H9 (cell line): ENCODE measurements around the gene LRP1B. TPM values are rescaled to one million over a fixed set of nuclear protein-coding genes. Genes with fewer than 3 reads are reported as not detected.

ENCODE experiments used
- DNase-seq: peaks from one replicate; pipeline ENCODE4 v3.0.0-alpha.2; 2017
- H2AFZ ChIP-seq: one replicate; pipeline ENCODE4 v1.6.1; 2013; ENCODE audit warnings: mild to moderate bottlenecking, low read length, control low read depth, moderate library complexity
- H2AK5ac ChIP-seq: 2 replicates; pipeline ENCODE4 v1.6.1; 2013; ENCODE audit warnings: low read length, control low read depth, mixed read lengths; ENCODE audit not compliant: insufficient read length
- H2BK120ac ChIP-seq: one replicate; pipeline ENCODE4 v1.6.1; 2013; ENCODE audit warnings: low read depth, mild to moderate bottlenecking, low read length, control low read depth, inconsistent platforms; ENCODE audit not compliant: poor library complexity, severe bottlenecking
- H2BK12ac ChIP-seq: 2 replicates; pipeline ENCODE4 v1.6.1; 2013; ENCODE audit warnings: low read length, control low read depth, mixed read lengths, low read depth; ENCODE audit not compliant: insufficient read length
- H2BK15ac ChIP-seq: 2 replicates; pipeline ENCODE4 v1.6.1; 2013; ENCODE audit warnings: low read depth, low read length, control low read depth
- H2BK20ac ChIP-seq: one replicate; pipeline ENCODE4 v1.6.1; 2013; ENCODE audit warnings: low read depth, mild to moderate bottlenecking, low read length, control low read depth, inconsistent platforms; ENCODE audit not compliant: poor library complexity, severe bottlenecking
- H2BK5ac ChIP-seq: 2 replicates; pipeline ENCODE4 v1.6.1; 2013; ENCODE audit warnings: low read length, control low read depth, mixed read lengths; ENCODE audit not compliant: insufficient read length
- H3K14ac ChIP-seq: 2 replicates; pipeline ENCODE4 v1.6.1; 2013; ENCODE audit warnings: low read length, control low read depth; ENCODE audit not compliant: insufficient read depth
- H3K18ac ChIP-seq: 2 replicates; pipeline ENCODE4 v1.6.1; 2013; ENCODE audit warnings: low read depth, mild to moderate bottlenecking, mixed read lengths, low read length, control low read depth; ENCODE audit not compliant: insufficient read length
- H3K23ac ChIP-seq: 2 replicates; pipeline ENCODE4 v1.6.1; 2013; ENCODE audit warnings: low read length, control low read depth, mixed read lengths, low read depth; ENCODE audit not compliant: insufficient read length
- H3K23me2 ChIP-seq: 2 replicates; pipeline ENCODE4 v1.6.1; 2013; ENCODE audit warnings: low read depth, mild to moderate bottlenecking, mixed read lengths, low read length, control low read depth; ENCODE audit not compliant: insufficient read length, poor library complexity, severe bottlenecking
- H3K27ac ChIP-seq: 2 replicates; pipeline ENCODE4 v1.5.1; 2013; ENCODE audit warnings: low read length, control low read depth, mixed read lengths, low read depth; ENCODE audit not compliant: insufficient read length
- H3K27me3 ChIP-seq: 2 replicates; pipeline ENCODE4 v1.6.1; 2013; ENCODE audit warnings: low read length, control low read depth, inconsistent platforms; ENCODE audit not compliant: insufficient read depth
- H3K4ac ChIP-seq: 2 replicates; pipeline ENCODE4 v1.6.1; 2013; ENCODE audit warnings: low read depth, mild to moderate bottlenecking, control low read depth, inconsistent platforms, low read length, moderate library complexity
- H3K4me1 ChIP-seq: 2 replicates; pipeline ENCODE4 v1.6.1; 2013; ENCODE audit warnings: low read length, control low read depth, inconsistent platforms; ENCODE audit not compliant: insufficient read depth
- H3K4me2 ChIP-seq: 2 replicates; pipeline ENCODE4 v1.6.1; 2013; ENCODE audit warnings: low read length, control low read depth, mixed read lengths; ENCODE audit not compliant: insufficient read length, insufficient read depth
- H3K56ac ChIP-seq: 2 replicates; pipeline ENCODE4 v1.6.1; 2013; ENCODE audit warnings: low read depth, mild to moderate bottlenecking, mixed read lengths, low read length, control low read depth; ENCODE audit not compliant: insufficient read length
- H3K79me1 ChIP-seq: 2 replicates; pipeline ENCODE4 v1.6.1; 2013; ENCODE audit warnings: low read depth, mild to moderate bottlenecking, moderate library complexity, low read length, control low read depth, inconsistent platforms; ENCODE audit not compliant: insufficient read depth, poor library complexity, severe bottlenecking
- H3K79me2 ChIP-seq: 2 replicates; pipeline ENCODE4 v1.6.1; 2013; ENCODE audit warnings: low read length, control low read depth, inconsistent platforms; ENCODE audit not compliant: insufficient read depth
- H3K9ac ChIP-seq: 2 replicates; pipeline ENCODE4 v1.6.1; 2013; ENCODE audit warnings: low read length, control low read depth, mixed read lengths; ENCODE audit not compliant: insufficient read length; ENCODE audit errors: extremely low read depth
- H3K9me3 ChIP-seq: one replicate; pipeline ENCODE4 v1.6.1; 2013; ENCODE audit warnings: low read depth, low read length, inconsistent platforms; ENCODE audit not compliant: control insufficient read depth
- H3T11ph ChIP-seq: one replicate; pipeline ENCODE4 v1.6.1; 2013; ENCODE audit warnings: mild to moderate bottlenecking, low read length, control low read depth, inconsistent platforms
- H4K20me1 ChIP-seq: one replicate; pipeline ENCODE4 v1.6.1; 2013; ENCODE audit not compliant: control insufficient read depth, insufficient read length, insufficient read depth
- H4K5ac ChIP-seq: 2 replicates; pipeline ENCODE4 v1.6.1; 2013; ENCODE audit warnings: low read depth, mild to moderate bottlenecking, mixed read lengths, low read length, control low read depth; ENCODE audit not compliant: insufficient read length
- H4K8ac ChIP-seq: replicated peaks from 2 replicates; pipeline ENCODE4 v1.6.1; 2013; ENCODE audit warnings: low read length, control low read depth, mixed read lengths, low read depth; ENCODE audit not compliant: insufficient read length
- H4K91ac ChIP-seq: 2 replicates; pipeline ENCODE4 v1.6.1; 2013; ENCODE audit warnings: low read depth, mild to moderate bottlenecking, moderate library complexity, mixed read lengths, low read length, control low read depth; ENCODE audit not compliant: insufficient read length
- H3K27ac Mint-ChIP-seq, 3 experiments: 2 replicates in 2 of 3; 3 replicates in 1 of 3; pipeline ENCODE4 v1.8.0; 2020 to 2021; ENCODE audit warnings: mixed read lengths in 3 of 3, mild to moderate bottlenecking in 1 of 3, moderate library complexity in 1 of 3
- H3K27me3 Mint-ChIP-seq: 2 replicates; pipeline ENCODE4 v1.8.0; 2021; ENCODE audit warnings: low read depth, mild to moderate bottlenecking, moderate library complexity, mixed read lengths
- H3K36me3 Mint-ChIP-seq, 3 experiments: 2 replicates in 2 of 3; 3 replicates in 1 of 3; pipeline ENCODE4 v1.8.0; 2020 to 2021; ENCODE audit warnings: low read depth in 3 of 3, mixed read lengths in 3 of 3; ENCODE audit not compliant: insufficient read depth in 1 of 3
- H3K4me1 Mint-ChIP-seq, 2 experiments: 2 replicates each; pipeline ENCODE4 v1.8.0; 2020; ENCODE audit warnings: mixed read lengths in 2 of 2
- H3K4me3 Mint-ChIP-seq, 2 experiments: 2 replicates in 1 of 2; 3 replicates in 1 of 2; pipeline ENCODE4 v1.8.0; 2020 to 2021; ENCODE audit warnings: mild to moderate bottlenecking in 2 of 2, mixed read lengths in 2 of 2, moderate library complexity in 1 of 2
- H3K9me3 Mint-ChIP-seq, 2 experiments: 2 replicates in 1 of 2; 3 replicates in 1 of 2; pipeline ENCODE4 v1.8.0; 2020; ENCODE audit warnings: mild to moderate bottlenecking in 2 of 2, mixed read lengths in 2 of 2, moderate library complexity in 1 of 2
- CTCF ChIP-seq: fragments of 200-600 bp; sonication (generic); conservative IDR thresholded peaks from 3 replicates; pipeline ENCODE4 v1.8.0; 2021; ENCODE audit warnings: antibody characterized with exemption, mild to moderate bottlenecking
- WGBS: extraction: QIAGEN DNeasy Blood & Tissue Kit; methylation state at CpG from one replicate; pipeline ENCODE4 v1.1.7; 2013; ENCODE audit warnings: missing lambda C conversion rate, low lambda C conversion rate, mixed read lengths; ENCODE audit not compliant: insufficient read length; ENCODE audit errors: extremely low coverage; 5-methylcytosine and 5-hydroxymethylcytosine counted together
- total RNA-seq: library from RNA; stranded (reverse); gene quantifications from 2 replicates; pipeline ENCODE4 v1.2.1, GENCODE V29; 2021

Gene LRP1B
- total RNA-seq, 1 experiment from 2014 or later = not detected

- Histone ChIP-seq H4K5ac (no peak overlapping the region), H3K27ac (no peak overlapping the region), H3K23ac (no peak overlapping the region), H2AK5ac (no peak overlapping the region), H3T11ph (no peak overlapping the region), H3K79me1 (no peaks in the 10 kb centered on the region), H3K14ac (no peak overlapping the region), H3K23me2 (no peaks in the 10 kb centered on the region), H3K27me3 (no peaks in the 10 kb centered on the region), H4K91ac (no peak overlapping the region), H2BK12ac (no peak overlapping the region), H3K9me3 (no peaks in the 10 kb centered on the region), H3K4me2 (no peak overlapping the region), H3K9ac (no peak overlapping the region), H2AFZ (no peak overlapping the region), H3K79me2 (no peaks in the 10 kb centered on the region), H4K20me1 (no peaks in the 10 kb centered on the region), H4K8ac (no peak overlapping the region), H3K4me1 (no peaks in the 10 kb centered on the region), H2BK20ac (no peak overlapping the region), H3K18ac (no peak overlapping the region), H3K4ac (no peak overlapping the region), H2BK5ac (no peak overlapping the region), H3K56ac (no peak overlapping the region), H2BK15ac (no peak overlapping the region), H2BK120ac (no peak overlapping the region)
- no peaks in the 10 kb centered on the region for H3K27me3 Mint-ChIP-seq
- H3K27ac Mint-ChIP-seq = no peak overlapping the region
- TF ChIP-seq CTCF = no peak
- no peaks in the 10 kb centered on the region for H3K4me1 Mint-ChIP-seq
- H3K4me3 Mint-ChIP-seq = no peak overlapping the region
- WGBS = no CpG with 5 or more reads among the region's 1 CpG
- H3K36me3 Mint-ChIP-seq = no peaks in the 10 kb centered on the region
- no peaks in the 10 kb centered on the region for H3K9me3 Mint-ChIP-seq
- DNase-seq = no peak
Observed at GRCh38 chr2:141493936-141494335, 636.9 kb downstream of the LRP1B start.
